HG03175 (cell line): ENCODE data around the gene SURF6.
"Not testable (repeated sequence)": the region's sequence is repeated elsewhere in the genome, so short reads cannot be mapped to it uniquely, and the experiment has no call there.

ENCODE experiments used
- ATAC-seq: cut with Tn5 transposase; IDR thresholded peaks from one replicate; pipeline ENCODE4 v1.9.1; 2021; ENCODE audit warnings: mild to moderate bottlenecking, moderate library complexity; ENCODE audit not compliant: unreplicated experiment

The SURF6 gene

DNA sequence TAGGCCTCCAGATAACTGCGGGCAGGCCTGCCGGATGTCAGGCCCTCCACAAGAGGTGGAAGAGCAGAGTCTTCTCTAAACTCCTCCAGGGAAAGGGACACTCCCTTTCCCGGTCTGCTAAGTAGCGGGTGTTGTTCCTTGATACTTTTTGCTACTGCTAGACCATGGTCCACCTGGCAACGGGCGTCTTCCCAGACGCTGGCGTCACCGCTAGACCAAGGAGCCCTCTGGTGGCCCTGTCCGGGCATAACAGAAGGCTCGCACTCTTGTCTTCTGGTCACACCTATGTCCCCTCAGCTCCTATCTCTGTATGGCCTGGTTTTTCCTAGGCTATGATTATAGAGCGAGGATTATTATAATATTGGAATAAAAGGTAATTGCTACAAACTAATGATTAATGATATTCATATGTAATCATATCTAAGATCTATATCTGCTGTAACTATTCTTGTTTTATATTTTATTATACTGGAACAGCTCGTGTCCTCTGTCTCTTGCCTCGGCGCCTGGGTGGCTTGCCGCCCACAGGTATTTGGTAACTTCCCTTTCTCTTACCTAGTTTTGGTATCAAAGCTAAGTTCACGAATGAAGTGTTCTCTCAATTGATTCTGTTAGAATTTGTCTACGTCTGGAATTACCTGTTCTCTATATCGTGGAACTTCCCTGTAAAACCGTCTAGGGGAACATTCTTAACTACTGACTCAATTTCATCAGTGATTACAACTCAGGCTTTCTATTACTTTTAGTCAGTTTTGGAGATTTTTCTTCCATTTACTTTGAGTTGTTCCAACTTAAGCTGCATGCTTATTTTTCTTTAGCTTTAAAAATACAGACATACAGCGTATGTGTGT, 6.5 kb downstream of the SURF6 start:
- ATAC-seq = not testable (repeated sequence)

GRCh38 chr9:133327834-133328484, 8.0 kb downstream of the SURF6 start:
- no peak for ATAC-seq

GRCh38 chr9:133327021-133327420, 9.0 kb downstream of the SURF6 start:
- not testable (repeated sequence) for ATAC-seq

DNA sequence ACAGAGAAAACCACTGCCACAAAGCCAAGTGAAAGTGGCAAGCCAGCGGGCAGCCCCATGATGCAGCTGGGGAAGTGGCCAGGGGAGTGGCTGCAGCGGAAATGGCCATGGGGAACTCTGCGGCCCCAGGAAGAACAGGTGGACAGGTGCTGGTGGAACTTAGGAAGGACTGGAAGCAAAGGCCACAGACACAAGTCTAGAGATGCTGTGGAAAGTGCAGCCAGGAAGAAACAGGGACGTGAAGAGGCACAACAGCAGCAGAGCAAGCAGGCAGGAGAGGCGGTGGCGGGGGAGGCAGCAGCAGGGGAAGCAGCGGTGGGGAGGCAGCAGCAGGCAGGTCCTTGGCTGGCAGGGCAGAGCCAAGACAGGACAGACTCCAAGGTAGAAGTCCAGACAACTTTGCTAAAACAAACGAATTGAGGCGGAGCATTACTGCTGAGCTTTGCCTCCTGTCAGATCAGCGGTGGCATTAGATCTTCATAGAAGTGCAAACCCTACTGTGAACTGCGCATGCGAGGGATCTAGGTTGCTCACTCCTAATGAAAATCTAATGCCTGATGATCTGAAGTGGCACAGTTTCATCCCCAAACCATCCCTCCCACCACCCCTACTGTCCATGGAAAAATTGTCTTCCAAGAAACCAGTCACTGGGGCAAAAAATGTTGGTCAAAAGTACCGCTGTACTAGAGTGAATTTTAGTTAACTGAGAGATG, 11.8 kb downstream of the SURF6 start:
- ATAC-seq = no peak

GRCh38 chr9:133323211-133323610, 12.8 kb downstream of the SURF6 start:
- no peak for ATAC-seq

DNA sequence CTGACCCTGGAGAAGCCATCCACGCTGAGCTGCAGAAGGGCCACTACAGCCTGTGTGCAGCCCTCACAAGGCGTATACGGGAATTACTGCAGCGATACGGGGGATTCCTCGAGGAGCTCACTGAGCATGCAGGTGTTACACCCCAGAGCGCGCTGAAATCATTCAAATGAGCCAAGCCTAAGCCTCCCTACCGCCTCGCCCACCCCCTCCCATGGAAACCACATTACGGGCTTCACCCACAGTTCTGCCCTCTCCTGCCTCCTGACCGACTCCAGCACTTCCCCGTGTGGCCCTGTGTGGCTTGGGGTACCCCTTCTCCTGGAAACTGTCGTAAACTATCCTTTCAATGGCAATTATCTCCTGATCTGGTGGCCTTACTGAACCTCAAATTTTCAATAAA, 13.3 kb downstream of the SURF6 start:
- no peak for ATAC-seq

DNA sequence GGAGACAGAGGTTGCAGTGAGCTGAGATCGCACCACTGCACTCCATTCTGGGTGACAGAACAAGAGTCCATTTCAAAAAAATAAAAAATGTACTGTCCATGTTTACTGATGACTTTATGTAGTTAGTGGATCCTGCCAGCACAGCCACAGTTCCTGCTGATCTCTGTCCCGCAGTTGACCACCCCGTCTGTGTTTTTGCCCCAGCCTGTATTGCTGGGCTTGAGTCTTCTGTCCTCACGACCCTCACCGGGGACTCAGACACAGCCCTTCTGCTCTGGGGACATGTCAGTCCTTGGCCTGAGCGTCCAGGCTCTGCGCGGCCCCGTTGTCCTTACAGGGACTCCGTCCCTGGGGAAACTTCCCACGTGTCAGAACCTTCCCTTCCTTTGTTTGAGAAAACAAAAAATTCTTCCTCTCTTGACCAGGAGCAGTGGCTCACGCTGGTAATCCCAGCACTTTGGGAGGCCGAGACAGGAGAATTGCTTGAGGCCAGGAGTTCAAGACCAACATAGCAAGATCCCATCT, 14.5 kb downstream of the SURF6 start:
- no peak for ATAC-seq

DNA sequence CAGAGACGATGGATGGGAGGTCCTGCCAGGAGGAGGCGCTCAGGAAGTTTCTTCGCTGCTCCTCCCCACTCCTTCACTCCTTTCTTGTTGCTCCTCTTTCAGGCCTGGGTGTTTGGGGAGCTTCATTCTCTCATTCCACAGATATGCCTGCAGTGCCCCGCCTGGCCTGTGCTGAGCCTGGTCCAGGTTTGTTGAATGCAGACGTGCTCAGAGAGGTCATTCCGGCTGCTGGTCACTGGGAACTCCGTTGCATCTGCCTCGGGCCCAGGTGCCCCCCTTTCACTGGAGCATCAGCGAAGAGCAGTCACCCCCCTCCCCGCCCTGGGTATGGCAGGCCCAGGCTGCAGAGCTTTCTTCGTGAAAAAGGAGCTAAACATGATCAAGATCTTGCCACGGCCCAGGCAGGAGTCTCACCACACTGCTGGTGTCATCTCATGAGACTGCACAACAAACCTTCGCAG, 15.5 kb downstream of the SURF6 start:
- ATAC-seq = no peak

DNA sequence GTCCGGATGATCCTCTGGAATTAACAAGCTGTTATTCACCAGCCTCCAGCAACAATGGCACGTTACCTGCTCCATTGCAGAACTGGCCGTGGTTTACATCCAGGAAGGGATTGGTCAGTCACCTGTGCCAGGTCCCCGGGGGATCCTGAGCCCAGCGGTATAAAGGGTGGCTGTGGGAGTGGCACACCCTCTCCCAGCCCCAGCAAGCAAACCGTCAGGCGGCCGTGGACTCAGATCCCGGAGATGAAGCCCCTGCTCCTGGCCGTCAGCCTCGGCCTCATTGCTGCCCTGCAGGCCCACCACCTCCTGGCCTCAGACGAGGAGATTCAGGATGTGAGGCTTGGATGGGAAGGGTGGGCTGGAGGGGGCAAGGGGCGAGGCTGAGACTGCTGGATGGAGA, 18.4 kb downstream of the SURF6 start:
- not testable (repeated sequence) for ATAC-seq

DNA sequence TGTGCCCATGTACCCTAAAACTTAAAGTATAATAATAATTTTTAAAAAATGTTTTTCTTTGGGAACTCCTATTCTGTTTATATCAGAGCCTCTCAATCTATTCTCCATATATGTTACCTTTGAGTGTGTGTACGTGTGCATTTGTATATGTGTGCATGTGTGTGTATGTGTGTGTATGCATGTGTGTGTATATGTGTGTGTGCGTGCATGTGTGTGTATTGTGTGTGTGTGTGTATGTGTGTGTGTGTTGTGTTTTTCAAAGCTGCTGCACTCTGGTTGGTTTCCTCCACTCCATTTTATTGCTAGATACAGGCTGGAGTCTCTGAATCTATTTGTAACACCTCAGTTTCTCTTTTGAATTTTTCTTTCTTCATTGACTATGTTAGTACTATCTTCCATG, 20.0 kb downstream of the SURF6 start:
- ATAC-seq = no peak

DNA sequence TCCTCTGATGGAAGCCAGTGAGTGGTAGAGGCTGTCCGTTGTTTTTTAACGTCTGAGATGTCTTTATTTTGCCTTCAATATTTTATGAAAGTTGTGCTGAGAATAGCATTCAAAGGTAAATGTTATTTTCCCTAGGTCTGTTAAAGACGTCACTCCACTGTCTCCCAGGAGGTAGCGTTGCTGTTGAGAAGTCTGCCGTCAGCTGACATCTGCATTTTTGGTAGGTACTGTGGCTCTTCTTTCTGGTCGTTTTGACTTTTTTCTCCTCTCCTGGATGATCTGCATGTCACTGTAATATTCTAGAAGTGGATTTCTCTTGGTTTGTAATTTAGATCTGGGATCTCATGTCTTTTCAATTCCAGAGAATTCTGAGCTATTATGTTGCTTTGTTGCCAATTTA, 26.4 kb downstream of the SURF6 start:
- ATAC-seq = no peak

DNA sequence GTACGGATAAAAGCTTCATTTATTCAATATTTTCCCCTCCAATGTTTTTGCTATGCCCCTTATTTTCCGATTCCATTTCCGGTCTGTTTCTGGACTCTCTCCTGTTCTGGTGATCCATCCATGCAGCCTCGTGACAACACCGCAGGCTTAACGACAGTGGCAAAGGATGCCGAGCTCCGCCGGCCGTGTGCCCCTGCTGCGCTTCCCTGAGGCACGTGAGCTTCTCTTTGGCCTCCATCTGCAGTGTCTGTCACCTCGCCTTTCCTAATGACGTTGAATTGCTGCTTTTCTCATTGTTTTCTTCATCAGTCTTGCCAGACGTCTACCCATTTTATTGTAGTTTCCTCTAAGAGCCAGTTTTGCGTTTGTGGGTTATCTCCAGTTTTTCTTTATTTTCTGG, 28.7 kb downstream of the SURF6 start:
- ATAC-seq = no peak

DNA sequence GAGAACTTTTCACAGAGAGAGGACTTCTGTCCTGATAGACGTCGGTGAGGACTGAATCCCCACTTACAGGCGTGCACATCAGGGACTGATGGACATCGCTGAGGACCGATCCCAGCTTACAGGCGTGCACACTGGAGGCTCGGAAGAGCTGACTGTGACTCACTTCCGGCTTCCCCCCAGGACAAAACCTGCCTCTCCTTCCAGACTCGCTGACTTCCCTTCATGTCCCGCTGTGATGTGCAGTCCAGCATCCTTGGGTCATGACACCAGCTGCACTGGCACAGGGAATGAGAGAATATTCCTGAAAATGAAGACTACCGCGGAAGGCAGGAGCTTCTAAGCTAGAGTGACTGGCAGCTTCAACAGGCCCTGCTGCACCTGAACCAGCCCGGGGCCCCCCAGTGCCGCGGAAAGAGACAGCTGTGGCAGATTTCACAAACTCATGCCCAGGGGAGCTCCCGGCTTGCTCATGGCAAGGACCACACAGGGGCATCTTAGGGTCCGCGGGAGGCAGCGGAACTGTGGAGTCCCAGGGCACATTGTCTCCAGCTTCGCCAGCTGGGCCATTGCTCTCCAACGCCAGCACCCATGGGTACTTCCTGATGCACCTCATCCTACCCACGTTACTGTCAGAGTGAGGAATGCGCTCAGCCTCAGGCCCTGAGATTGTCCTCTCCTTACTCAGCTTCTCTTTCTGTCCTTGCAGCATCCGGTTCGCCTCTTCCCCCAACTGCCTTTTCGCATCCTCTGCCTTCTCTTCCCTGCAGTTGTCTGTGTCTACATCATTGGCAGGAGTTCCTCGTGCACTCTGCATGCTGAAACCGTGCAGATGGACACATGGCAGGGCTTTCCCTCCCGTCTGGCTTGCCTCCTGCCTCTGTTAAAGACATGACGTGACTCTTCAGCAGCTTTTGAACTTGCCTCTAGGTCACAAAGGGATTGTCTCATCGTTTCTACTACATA, 29.5 kb downstream of the SURF6 start:
- ATAC-seq = no peak

DNA sequence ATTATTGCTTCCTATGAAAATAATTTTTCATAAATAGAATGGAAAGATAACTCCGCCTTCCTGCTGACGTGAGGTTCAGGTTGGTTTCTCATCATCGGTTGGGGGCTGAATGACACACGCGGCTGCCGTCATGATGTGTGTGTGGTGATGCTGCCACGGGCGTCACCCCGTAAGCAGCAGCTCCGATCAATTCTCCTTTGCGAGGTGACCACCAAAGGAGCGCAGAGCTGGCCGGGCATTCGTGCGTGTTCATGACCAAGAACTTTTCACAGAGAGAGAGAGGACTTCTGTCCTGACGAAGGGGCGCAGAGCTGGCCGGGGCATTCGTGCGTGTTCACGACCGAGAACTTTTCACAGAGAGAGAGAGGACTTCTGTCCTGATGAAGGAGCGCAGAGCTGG, 30.3 kb downstream of the SURF6 start:
- ATAC-seq = no peak

GRCh38 chr9:133304477-133305377, 31.3 kb downstream of the SURF6 start:
- ATAC-seq = no peak

DNA sequence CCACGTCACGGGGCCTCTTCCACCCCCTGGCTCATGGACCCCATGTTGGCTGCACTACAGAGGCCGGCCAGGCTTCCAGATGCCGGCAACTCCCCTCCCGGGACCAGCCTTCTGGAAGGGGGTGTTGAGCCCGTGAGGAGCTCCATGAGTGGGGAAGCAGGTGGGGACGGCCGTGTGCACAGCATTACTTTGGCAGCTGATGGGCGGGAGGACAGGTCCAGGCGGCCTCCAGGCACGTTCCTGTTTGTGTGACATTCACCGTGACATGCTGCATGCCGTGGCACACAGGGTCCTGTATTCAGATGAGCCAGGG, 31.9 kb downstream of the SURF6 start:
- no peak for ATAC-seq

GRCh38 chr9:133303266-133304157, 32.5 kb downstream of the SURF6 start:
- ATAC-seq = no peak
